AG08396 (cell line): Measurements from ENCODE around the gene TMEM260.
"Not testable (repeated sequence)": the region's sequence is repeated elsewhere in the genome, so short reads cannot be mapped to it uniquely, and the experiment has no call there.

ENCODE experiments used
- DNase-seq: peaks from one replicate; pipeline ENCODE4 v3.0.0; 2012; ENCODE audit warnings: low spot score, mixed read lengths

TMEM260 gene

GRCh38 chr14:56676042-56676441, 96.4 kb downstream of the TMEM260 start:
- no peak for DNase-seq

DNA sequence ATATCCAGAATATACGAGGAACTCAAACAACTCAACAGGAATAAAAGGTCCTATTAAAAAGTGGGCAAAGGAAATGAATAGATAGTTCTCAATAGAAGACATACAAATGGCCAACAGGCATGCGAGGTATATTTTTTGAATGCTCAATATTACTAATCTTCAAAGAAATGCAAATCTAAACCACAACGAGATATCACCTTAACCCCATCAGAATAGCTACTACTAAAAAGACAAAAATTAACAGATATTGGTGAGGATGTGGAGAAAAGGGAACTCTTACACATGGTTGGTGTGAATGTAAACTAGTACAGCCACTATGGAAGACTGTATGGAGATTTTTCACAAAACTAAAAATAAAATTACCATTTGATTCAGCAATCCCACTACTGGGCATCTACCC, 99.2 kb downstream of the TMEM260 start:
- DNase-seq: no peak

- no peak for DNase-seq
These were observed 106.8 kb downstream of the TMEM260 start for GRCh38 chr14:56686416-56686815.

GRCh38 chr14:56687123-56687522, 107.5 kb downstream of the TMEM260 start:
- DNase-seq: no peak

GRCh38 chr14:56694609-56695008, 115.0 kb downstream of the TMEM260 start:
- no peak for DNase-seq

DNA sequence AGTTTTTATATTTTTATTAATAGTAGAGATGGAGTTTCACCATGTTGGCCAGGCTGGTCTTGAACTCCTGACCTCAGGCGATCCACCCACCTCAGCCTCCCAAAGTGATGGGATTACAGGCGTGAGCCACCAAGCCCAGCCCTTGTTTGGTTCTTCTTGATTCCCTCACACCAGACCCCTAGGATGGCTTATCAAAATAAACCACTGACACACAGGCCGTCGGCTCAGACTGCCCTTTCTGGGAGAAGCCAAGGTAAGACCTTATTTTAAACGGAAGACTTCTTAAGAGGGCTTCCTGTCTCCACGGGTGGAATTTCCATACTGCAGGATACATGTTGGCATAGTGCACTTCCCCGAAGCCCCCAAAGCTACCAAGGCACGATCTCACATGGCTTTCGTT, 115.6 kb downstream of the TMEM260 start:
- DNase-seq: not testable (repeated sequence)
